Left ventricle myocardium inferior (tissue), 1 donor: Measurements from ENCODE around the gene PRR35. TPM values are rescaled to one million over a fixed set of nuclear protein-coding genes. Genes with fewer than 3 reads are reported as not detected.

Experiments
- DNase-seq: peaks from one replicate; pipeline ENCODE4 v3.0.0-alpha.2; 2020
- H3K27ac ChIP-seq: fragments of 200-600 bp; replicated peaks from 2 replicates; pipeline ENCODE4 v1.8.0; 2021
- H3K27me3 ChIP-seq: fragments of 200-600 bp; 2 replicates; pipeline ENCODE4 v1.8.0; 2021; ENCODE audit warnings: low read depth
- H3K36me3 ChIP-seq: fragments of 200-600 bp; 2 replicates; pipeline ENCODE4 v1.8.0; 2021
- H3K4me1 ChIP-seq: fragments of 200-600 bp; 2 replicates; pipeline ENCODE4 v1.8.0; 2021
- H3K4me3 ChIP-seq: fragments of 200-600 bp; 2 replicates; pipeline ENCODE4 v1.8.0; 2021; ENCODE audit warnings: mild to moderate bottlenecking, moderate library complexity
- H3K9me3 ChIP-seq: fragments of 200-600 bp; replicated peaks from 2 replicates; pipeline ENCODE4 v1.8.0; 2021
- CTCF ChIP-seq: fragments of 200-600 bp; IDR thresholded peaks from 2 replicates; pipeline ENCODE4 v1.8.0; 2021; ENCODE audit warnings: antibody characterized with exemption, mild to moderate bottlenecking, borderline replicate concordance
- intact Hi-C: fragments of 100-400 bp; cut with micrococcal nuclease; formaldehyde crosslinking; loops from one replicate; pipeline ENCODE4 v1.11.0; 2022
- total RNA-seq: library from RNA; stranded (reverse); fragmentation: NEBNext Ultra II Directional; extraction: Animal tissue kit (Norgen Biotek cat#: 25700); gene quantifications from one replicate; pipeline ENCODE4 v1.2.1, GENCODE V29; 2021
- donor health status: DM: no; HTN: yes; CAD: no; lungs with severe emphysema.

The PRR35 gene
- total RNA-seq, 1 donor from 2014 or later, result not detected

GRCh38 chr16:598823-599739 is 38.9 kb downstream of the PRR35 start:
- Histone ChIP-seq H3K4me3 (no peak overlapping the region), H3K27me3 (no peaks in the 10 kb centered on the region), H3K9me3 (no peaks in the 10 kb centered on the region), H3K27ac (no peak overlapping the region), H3K4me1 (no peaks in the 10 kb centered on the region), H3K36me3 (peaks cover 8% of the 10 kb centered on the region)
- no peak for DNase-seq
- intact Hi-C loops, result no loop called here
- no peak for TF ChIP-seq CTCF

- H3K4me3 ChIP-seq, result no peak overlapping the region
- H3K9me3 ChIP-seq, result peaks cover 6% of the 10 kb centered on the region
- intact Hi-C loops, result no loop called here
- no peak for DNase-seq
- no peaks in the 10 kb centered on the region for H3K27me3 ChIP-seq
- H3K36me3 ChIP-seq, result peaks cover 8% of the 10 kb centered on the region
- TF ChIP-seq CTCF, result no peak
- H3K27ac ChIP-seq, result no peak overlapping the region
- H3K4me1 ChIP-seq, result no peaks in the 10 kb centered on the region
These were observed 40.6 kb downstream of the PRR35 start for GRCh38 chr16:600781-601180.

- H3K4me1 ChIP-seq, result no peaks in the 10 kb centered on the region
These were observed 43.7 kb downstream of the PRR35 start for GRCh38 chr16:603933-604332.

GRCh38 chr16:606656-607307 is 46.6 kb downstream of the PRR35 start:
- intact Hi-C loops, result no loop called here
- H3K27ac ChIP-seq, result no peak overlapping the region
- peaks cover 3% of the 10 kb centered on the region for H3K4me1 ChIP-seq
- TF ChIP-seq CTCF, result no peak
- H3K36me3 ChIP-seq, result no peaks in the 10 kb centered on the region
- H3K27me3 ChIP-seq, result no peaks in the 10 kb centered on the region
- DNase-seq, result no peak
- H3K4me3 ChIP-seq, result no peak overlapping the region
- H3K9me3 ChIP-seq, result peaks cover 6% of the 10 kb centered on the region

More at GRCh38 chr16:603933-604332, 43.7 kb downstream of the PRR35 start:
- intact Hi-C loops, result no loop called here
- TF ChIP-seq CTCF, result no peak
- H3K36me3 ChIP-seq, result no peaks in the 10 kb centered on the region
- H3K4me3 ChIP-seq, result no peak overlapping the region
- H3K9me3 ChIP-seq, result peaks cover 6% of the 10 kb centered on the region
- no peak for DNase-seq
- no peaks in the 10 kb centered on the region for H3K27me3 ChIP-seq
- no peak overlapping the region for H3K27ac ChIP-seq

GRCh38 chr16:608019-608418 is 47.8 kb downstream of the PRR35 start:
- H3K9me3 ChIP-seq, result peaks cover 6% of the 10 kb centered on the region
- H3K27ac ChIP-seq, result no peak overlapping the region
- DNase-seq, result no peak
- no peaks in the 10 kb centered on the region for H3K36me3 ChIP-seq
- no peaks in the 10 kb centered on the region for H3K27me3 ChIP-seq
- intact Hi-C loops, result no loop called here
- H3K4me1 ChIP-seq, result peaks cover 3% of the 10 kb centered on the region
- H3K4me3 ChIP-seq, result no peak overlapping the region
- TF ChIP-seq CTCF, result no peak
